WTC11 (cell line): Measurements from ENCODE around the gene ST6GALNAC5. TPM values are rescaled to one million over a fixed set of nuclear protein-coding genes. Genes with fewer than 3 reads are reported as not detected.

Experiments
- ATAC-seq: fragments of 200-7000 bp; cut with Tn5 transposase; 2 replicates; pipeline ENCODE4 v1.10.0; 2021; ENCODE audit warnings: mild to moderate bottlenecking, moderate library complexity
- CTCF ChIA-PET: fragments of 300-600 bp; sonication (Branson Sonifier 250); formaldehyde crosslinking; loops from one replicate; lab custom pipeline; 2021; ENCODE audit warnings: antibody characterized with exemption; lab: Charles Lee
- POLR2A ChIA-PET: fragments of 350-600 bp; sonication (Branson Sonifier 250); formaldehyde crosslinking; loops from one replicate; lab custom pipeline; 2021; ENCODE audit warnings: antibody characterized with exemption; lab: Charles Lee
- DNase-seq: peaks from one replicate; pipeline ENCODE4 v3.0.0; 2021; ENCODE audit warnings: low spot score
- H3K27ac Mint-ChIP-seq: 2 replicates; pipeline ENCODE4 v1.8.0; 2021; ENCODE audit warnings: mixed read lengths
- H3K27me3 Mint-ChIP-seq: 2 replicates; pipeline ENCODE4 v1.8.0; 2021; ENCODE audit warnings: low read depth, mild to moderate bottlenecking, moderate library complexity, mixed read lengths
- H3K36me3 Mint-ChIP-seq: 2 replicates; pipeline ENCODE4 v1.8.0; 2021; ENCODE audit warnings: mixed read lengths
- H3K4me1 Mint-ChIP-seq: 2 replicates; pipeline ENCODE4 v1.8.0; 2022; ENCODE audit warnings: mixed read lengths
- H3K4me3 Mint-ChIP-seq: 2 replicates; pipeline ENCODE4 v1.8.0; 2021; ENCODE audit warnings: mild to moderate bottlenecking, moderate library complexity, mixed read lengths
- H3K9me3 Mint-ChIP-seq: 2 replicates; pipeline ENCODE4 v1.8.0; 2021; ENCODE audit warnings: mixed read lengths
- ARID4B ChIP-seq: sonication (generic); formaldehyde crosslinking; IDR thresholded peaks from 2 replicates; pipeline ENCODE4 v1.8.0; 2023; ENCODE audit warnings: missing genetic modification reagents, mild to moderate bottlenecking, borderline replicate concordance
- ELF4 ChIP-seq: sonication (generic); formaldehyde crosslinking; IDR thresholded peaks from 2 replicates; pipeline ENCODE4 v1.8.1; 2022; ENCODE audit warnings: low read depth, mild to moderate bottlenecking, moderate library complexity, missing genetic modification reagents
- ERG ChIP-seq: fragments of 250-450 bp; sonication (Bioruptor Pico); IDR thresholded peaks from 2 replicates; pipeline ENCODE4 v1.8.0; 2021; ENCODE audit warnings: mild to moderate bottlenecking
- ESRRA ChIP-seq: sonication (generic); formaldehyde crosslinking; IDR thresholded peaks from 2 replicates; pipeline ENCODE4 v1.8.1; 2022; ENCODE audit warnings: mild to moderate bottlenecking, missing genetic modification reagents, borderline replicate concordance
- IRF2 ChIP-seq: sonication (generic); formaldehyde crosslinking; IDR thresholded peaks from 2 replicates; pipeline ENCODE4 v1.8.0; 2022; ENCODE audit warnings: low read depth, missing genetic modification reagents, borderline replicate concordance
- MXD4 ChIP-seq: fragments of 250-450 bp; sonication (Bioruptor Pico); IDR thresholded peaks from 2 replicates; pipeline ENCODE4 v1.8.0; 2021; ENCODE audit warnings: mild to moderate bottlenecking, moderate library complexity, borderline replicate concordance
- OVOL2 ChIP-seq: fragments of 250-450 bp; sonication (Bioruptor Pico); IDR thresholded peaks from 2 replicates; pipeline ENCODE4 v1.9.0; 2021; ENCODE audit warnings: mild to moderate bottlenecking, borderline replicate concordance
- RORB ChIP-seq: fragments of 250-450 bp; sonication (Bioruptor Pico); IDR thresholded peaks from 2 replicates; pipeline ENCODE4 v1.9.0; 2021; ENCODE audit warnings: mild to moderate bottlenecking
- TEAD4 ChIP-seq: sonication (generic); formaldehyde crosslinking; IDR thresholded peaks from 2 replicates; pipeline ENCODE4 v1.8.0; 2022; ENCODE audit warnings: mild to moderate bottlenecking, missing genetic modification reagents
- ZNF317 ChIP-seq: sonication (generic); formaldehyde crosslinking; IDR thresholded peaks from 2 replicates; pipeline ENCODE4 v1.8.1; 2023; ENCODE audit warnings: low read depth, mild to moderate bottlenecking, moderate library complexity, missing genetic modification reagents, borderline replicate concordance
- ZNF425 ChIP-seq: fragments of 250-450 bp; sonication (Bioruptor Pico); conservative IDR thresholded peaks from 2 replicates; pipeline ENCODE4 v1.9.0; 2021; ENCODE audit warnings: mild to moderate bottlenecking
- ZNF512 ChIP-seq: sonication (generic); formaldehyde crosslinking; IDR thresholded peaks from 2 replicates; pipeline ENCODE4 v1.8.1; 2022; ENCODE audit warnings: missing genetic modification reagents, borderline replicate concordance
- ZNF532 ChIP-seq: fragments of 250-450 bp; sonication (Bioruptor Pico); IDR thresholded peaks from 2 replicates; pipeline ENCODE4 v1.9.0; 2021; ENCODE audit warnings: mild to moderate bottlenecking, borderline replicate concordance
- total RNA-seq: library from RNA; stranded (reverse); gene quantifications from 3 replicates; pipeline ENCODE4 v1.2.3, GENCODE V29; 2021
- TF ChIP-seq, protein P1 (sequence below): sonication (generic); formaldehyde crosslinking; IDR thresholded peaks from 2 replicates; pipeline ENCODE4 v1.8.1; 2022; ENCODE audit warnings: mild to moderate bottlenecking, missing genetic modification reagents, moderate library complexity, borderline replicate concordance
- TF ChIP-seq, protein P2 (sequence below): sonication (generic); formaldehyde crosslinking; IDR thresholded peaks from 2 replicates; pipeline ENCODE4 v1.8.1; 2023; ENCODE audit warnings: mild to moderate bottlenecking, missing genetic modification reagents, borderline replicate concordance

Gene ST6GALNAC5
- total RNA-seq, 1 experiment from 2014 or later: 9.6 TPM

GRCh38 chr1:76909311-76909710, 42.0 kb downstream of the ST6GALNAC5 start (continued):
- no peak for TF ChIP-seq TEAD4
- TF ChIP-seq, all 79 proteins: peak for 0

GRCh38 chr1:76919085-76919484, 51.8 kb downstream of the ST6GALNAC5 start:
- CTCF ChIA-PET: no interaction called here
- peak; percentile 92 for ATAC-seq
- no peaks in the 10 kb centered on the region for H3K27me3 Mint-ChIP-seq
- H3K4me3 Mint-ChIP-seq: 0 out of 2 replicates have a peak overlapping the region, but pooled peaks have one; percentile 3
- no peaks in the 10 kb centered on the region for H3K36me3 Mint-ChIP-seq
- peak; percentile 13 for DNase-seq
- no peaks in the 10 kb centered on the region for H3K9me3 Mint-ChIP-seq
- POLR2A ChIA-PET: interaction anchor here (0.7 kb wide), 1 partner anchor 487 kb away, joined by 6 read pairs; no protein-coding TSS in a partner anchor
- H3K27ac Mint-ChIP-seq: peak overlapping the region; percentile 71
- H3K4me1 Mint-ChIP-seq: peaks cover 37% of the 10 kb centered on the region
- TF ChIP-seq ZNF317 (CRISPR knock-in tag) (no peak), RORB (CRISPR knock-in tag) (no peak), IRF2 (CRISPR knock-in tag) (no peak), ARID4B (CRISPR knock-in tag) (no peak), ESRRA (CRISPR knock-in tag) (no peak), ZNF425 (no peak), MXD4 (CRISPR knock-in tag) (no peak), ELF4 (CRISPR knock-in tag) (no peak), ZNF532 (CRISPR knock-in tag) (no peak), OVOL2 (CRISPR knock-in tag) (no peak), ZNF512 (no peak), ERG (no peak)
- TF ChIP-seq, protein P1, sequence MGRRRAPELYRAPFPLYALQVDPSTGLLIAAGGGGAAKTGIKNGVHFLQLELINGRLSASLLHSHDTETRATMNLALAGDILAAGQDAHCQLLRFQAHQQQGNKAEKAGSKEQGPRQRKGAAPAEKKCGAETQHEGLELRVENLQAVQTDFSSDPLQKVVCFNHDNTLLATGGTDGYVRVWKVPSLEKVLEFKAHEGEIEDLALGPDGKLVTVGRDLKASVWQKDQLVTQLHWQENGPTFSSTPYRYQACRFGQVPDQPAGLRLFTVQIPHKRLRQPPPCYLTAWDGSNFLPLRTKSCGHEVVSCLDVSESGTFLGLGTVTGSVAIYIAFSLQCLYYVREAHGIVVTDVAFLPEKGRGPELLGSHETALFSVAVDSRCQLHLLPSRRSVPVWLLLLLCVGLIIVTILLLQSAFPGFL: no peak
- TF ChIP-seq, protein P2, sequence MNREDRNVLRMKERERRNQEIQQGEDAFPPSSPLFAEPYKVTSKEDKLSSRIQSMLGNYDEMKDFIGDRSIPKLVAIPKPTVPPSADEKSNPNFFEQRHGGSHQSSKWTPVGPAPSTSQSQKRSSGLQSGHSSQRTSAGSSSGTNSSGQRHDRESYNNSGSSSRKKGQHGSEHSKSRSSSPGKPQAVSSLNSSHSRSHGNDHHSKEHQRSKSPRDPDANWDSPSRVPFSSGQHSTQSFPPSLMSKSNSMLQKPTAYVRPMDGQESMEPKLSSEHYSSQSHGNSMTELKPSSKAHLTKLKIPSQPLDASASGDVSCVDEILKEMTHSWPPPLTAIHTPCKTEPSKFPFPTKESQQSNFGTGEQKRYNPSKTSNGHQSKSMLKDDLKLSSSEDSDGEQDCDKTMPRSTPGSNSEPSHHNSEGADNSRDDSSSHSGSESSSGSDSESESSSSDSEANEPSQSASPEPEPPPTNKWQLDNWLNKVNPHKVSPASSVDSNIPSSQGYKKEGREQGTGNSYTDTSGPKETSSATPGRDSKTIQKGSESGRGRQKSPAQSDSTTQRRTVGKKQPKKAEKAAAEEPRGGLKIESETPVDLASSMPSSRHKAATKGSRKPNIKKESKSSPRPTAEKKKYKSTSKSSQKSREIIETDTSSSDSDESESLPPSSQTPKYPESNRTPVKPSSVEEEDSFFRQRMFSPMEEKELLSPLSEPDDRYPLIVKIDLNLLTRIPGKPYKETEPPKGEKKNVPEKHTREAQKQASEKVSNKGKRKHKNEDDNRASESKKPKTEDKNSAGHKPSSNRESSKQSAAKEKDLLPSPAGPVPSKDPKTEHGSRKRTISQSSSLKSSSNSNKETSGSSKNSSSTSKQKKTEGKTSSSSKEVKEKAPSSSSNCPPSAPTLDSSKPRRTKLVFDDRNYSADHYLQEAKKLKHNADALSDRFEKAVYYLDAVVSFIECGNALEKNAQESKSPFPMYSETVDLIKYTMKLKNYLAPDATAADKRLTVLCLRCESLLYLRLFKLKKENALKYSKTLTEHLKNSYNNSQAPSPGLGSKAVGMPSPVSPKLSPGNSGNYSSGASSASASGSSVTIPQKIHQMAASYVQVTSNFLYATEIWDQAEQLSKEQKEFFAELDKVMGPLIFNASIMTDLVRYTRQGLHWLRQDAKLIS (CRISPR knock-in tag): no peak
